Adrenal gland (tissue), 12 donors: ENCODE data around the gene IQCM. TPM values are rescaled to one million over a fixed set of nuclear protein-coding genes. Genes with fewer than 3 reads are reported as not detected.

Experiments used
- DNase-seq, 7 donors: peaks; one replicate each; pipeline ENCODE4 v3.0.0-alpha.2; 2019 to 2020
- H3K27ac ChIP-seq, 5 donors: fragments of 200-600 bp; sonication (generic) in 4 of 5; 1 replicate in 3 of 5; 2 replicates in 2 of 5; pipeline versions ENCODE4 v1.5.1 to v1.8.0; 2016 to 2020; ENCODE audit warnings: mild to moderate bottlenecking in 1 of 5
- H3K27me3 ChIP-seq: fragments of 200-600 bp; 2 replicates; pipeline ENCODE4 v1.8.0; 2021
- H3K36me3 ChIP-seq, 2 donors: fragments of 200-600 bp; replicated peaks in 1 of 2; 1 replicate in 1 of 2; 2 replicates in 1 of 2; pipeline versions ENCODE4 v1.5.1 to v1.8.0; 2018 to 2022
- H3K4me1 ChIP-seq, 2 donors: fragments of 200-600 bp; replicated peaks in 1 of 2; 1 replicate in 1 of 2; 2 replicates in 1 of 2; pipeline versions ENCODE4 v1.5.1 to v1.8.0; 2018 to 2021
- H3K4me3 ChIP-seq, 4 donors: fragments of 200-600 bp; sonication (generic) in 3 of 4; one replicate each; pipeline ENCODE4 v1.5.1; 2016 to 2018
- H3K9me3 ChIP-seq, 3 donors: fragments of 200-600 bp; sonication (generic) in 1 of 3; replicated peaks in 1 of 3; 1 replicate in 2 of 3; 2 replicates in 1 of 3; pipeline versions ENCODE4 v1.5.1 to v1.8.0; 2016 to 2021
- POLR2A ChIP-seq, 2 donors: fragments of 450-650 bp; IDR thresholded peaks; one replicate each; pipeline ENCODE4 v1.6.1; 2017; ENCODE audit warnings: antibody characterized with exemption in 2 of 2, mild to moderate bottlenecking in 2 of 2, moderate library complexity in 1 of 2
- WGBS, 4 donors: extraction: QIAGEN DNeasy Blood & Tissue Kit in 2 of 4; methylation state at CpG; one replicate each; pipeline versions ENCODE4 v1.1.5 to v1.1.7; 2013 to 2017; 5-methylcytosine and 5-hydroxymethylcytosine counted together
- intact Hi-C, 2 donors: fragments of 100-400 bp; cut with DNase I; formaldehyde crosslinking; loops; one replicate each; pipeline versions ENCODE4 v1.14.1 to v1.15.0; 2022 to 2023
- polyA plus RNA-seq, 3 donors: library from polyadenylated mRNA; stranded (reverse); fragments of 200-250 nt in 2 of 3; fragments of 350-450 nt in 1 of 3; fragmentation: Illumina TruSeq in 1 of 3; extraction: RNeasy Lipid Tissue Mini Kit (QIAGEN cat#74804) in 1 of 3; gene quantifications; one replicate each; pipeline ENCODE4 v1.2.3, GENCODE V29; 2013 to 2014
- total RNA-seq, 9 donors: library from RNA; depleted of rRNA in 4 of 9; stranded (reverse); fragments of >200 nt in 4 of 9; fragments of 120-200 nt in 1 of 9; fragmentation: NEBNext Ultra II Directional in 1 of 9; extraction: Animal tissue kit (Norgen Biotek cat#: 25700) in 1 of 9; gene quantifications; one replicate each; pipeline versions ENCODE4 v1.1.0 to v1.2.4, GENCODE V29; 2013 to 2023
- TF ChIP-seq, protein P1 (sequence below), 6 experiments: fragments of 450-650 bp in 4 of 6; fragments of 200-600 bp in 2 of 6; sonication (generic) in 1 of 6; IDR thresholded peaks; 1 replicate in 5 of 6; 2 replicates in 1 of 6; pipeline versions ENCODE4 v1.5.1 to v1.8.0; 2016 to 2021; ENCODE audit warnings: antibody characterized with exemption in 6 of 6, mild to moderate bottlenecking in 2 of 6, moderate library complexity in 1 of 6
- donor health status: healthy with polysubstance abuse.
- donor health status: Bipolar disorder and iron deficiency.
- donor health status: DM: yes; HTN: yes; CAD: no.
- donor health status: DM: no; HTN: no; CAD: no.
- donor health status: DM: no; HTN: no; CAD: no.
- donor health status: DM: yes; HTN: yes; CAD: no.

The IQCM gene
- total and polyA plus RNA-seq, 12 donors = not detected

DNA sequence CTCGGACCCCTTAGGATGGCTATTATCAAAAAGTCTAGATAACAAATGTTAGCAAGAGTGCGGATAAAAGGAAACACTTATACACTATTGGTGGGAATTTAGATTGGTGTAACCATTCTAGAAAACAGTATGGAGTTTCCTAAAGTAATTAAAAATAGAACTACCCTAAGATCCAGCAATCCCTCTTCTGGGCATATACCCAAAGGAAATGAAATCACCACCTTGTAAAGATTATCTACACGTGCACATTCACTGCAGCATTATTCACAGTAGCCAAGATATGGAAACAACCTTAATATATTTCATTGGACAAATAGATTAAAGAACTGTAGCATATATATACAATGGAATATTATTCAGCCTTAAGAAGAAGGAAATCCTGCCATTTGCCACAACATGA lies 462.4 kb downstream of the IQCM start:
- intact Hi-C loops = no loop called here
- Histone ChIP-seq H3K27me3 (no peaks in the 10 kb centered on the region), H3K4me1 (no peaks in the 10 kb centered on the region), H3K9me3 (peaks cover 0 to 4% (median 0%) of the 10 kb centered on the region in 3 donors), H3K36me3 (no peaks in the 10 kb centered on the region), H3K27ac (no peak overlapping the region), H3K4me3 (no peak overlapping the region)
- DNase-seq = no peak
- TF ChIP-seq POLR2A (IDR thresholded peaks at IDR 0.05) = no peak
- TF ChIP-seq, protein P1, sequence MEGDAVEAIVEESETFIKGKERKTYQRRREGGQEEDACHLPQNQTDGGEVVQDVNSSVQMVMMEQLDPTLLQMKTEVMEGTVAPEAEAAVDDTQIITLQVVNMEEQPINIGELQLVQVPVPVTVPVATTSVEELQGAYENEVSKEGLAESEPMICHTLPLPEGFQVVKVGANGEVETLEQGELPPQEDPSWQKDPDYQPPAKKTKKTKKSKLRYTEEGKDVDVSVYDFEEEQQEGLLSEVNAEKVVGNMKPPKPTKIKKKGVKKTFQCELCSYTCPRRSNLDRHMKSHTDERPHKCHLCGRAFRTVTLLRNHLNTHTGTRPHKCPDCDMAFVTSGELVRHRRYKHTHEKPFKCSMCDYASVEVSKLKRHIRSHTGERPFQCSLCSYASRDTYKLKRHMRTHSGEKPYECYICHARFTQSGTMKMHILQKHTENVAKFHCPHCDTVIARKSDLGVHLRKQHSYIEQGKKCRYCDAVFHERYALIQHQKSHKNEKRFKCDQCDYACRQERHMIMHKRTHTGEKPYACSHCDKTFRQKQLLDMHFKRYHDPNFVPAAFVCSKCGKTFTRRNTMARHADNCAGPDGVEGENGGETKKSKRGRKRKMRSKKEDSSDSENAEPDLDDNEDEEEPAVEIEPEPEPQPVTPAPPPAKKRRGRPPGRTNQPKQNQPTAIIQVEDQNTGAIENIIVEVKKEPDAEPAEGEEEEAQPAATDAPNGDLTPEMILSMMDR (IDR thresholded peaks at IDR 0.05) = no peak
- 66 to 78% (median 70%) methylated on average over 3 of the region's 3 CpGs for WGBS, 4 donors

DNA sequence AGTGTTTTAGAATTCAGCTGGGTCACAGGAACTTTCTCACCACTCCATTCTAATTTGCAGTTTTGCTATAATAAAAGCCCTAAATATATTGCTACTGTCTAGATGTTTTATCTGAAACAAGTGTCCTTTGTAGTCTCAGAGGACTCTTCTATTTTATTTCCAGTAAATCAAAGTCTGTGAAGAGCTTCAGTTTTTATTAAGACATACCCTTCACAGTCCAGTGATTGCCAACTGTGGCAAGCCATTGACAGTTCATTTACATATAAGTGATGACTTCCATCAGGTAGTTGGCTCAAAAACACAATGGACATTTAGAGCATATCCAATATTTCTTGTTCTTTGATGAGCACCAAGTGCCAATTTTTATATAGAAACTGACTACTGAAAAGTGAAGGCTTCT lies 466.1 kb downstream of the IQCM start:
- no peaks in the 10 kb centered on the region for H3K27me3 ChIP-seq
- intact Hi-C loops = no loop called here
- TF ChIP-seq POLR2A (IDR thresholded peaks at IDR 0.05) = no peak
- H3K27ac ChIP-seq = no peak overlapping the region
- H3K36me3 ChIP-seq = no peaks in the 10 kb centered on the region
- H3K4me1 ChIP-seq = no peaks in the 10 kb centered on the region
- H3K4me3 ChIP-seq = no peak overlapping the region
- DNase-seq = no peak
- H3K9me3 ChIP-seq = peaks cover 0 to 4% (median 0%) of the 10 kb centered on the region in 3 donors

DNA sequence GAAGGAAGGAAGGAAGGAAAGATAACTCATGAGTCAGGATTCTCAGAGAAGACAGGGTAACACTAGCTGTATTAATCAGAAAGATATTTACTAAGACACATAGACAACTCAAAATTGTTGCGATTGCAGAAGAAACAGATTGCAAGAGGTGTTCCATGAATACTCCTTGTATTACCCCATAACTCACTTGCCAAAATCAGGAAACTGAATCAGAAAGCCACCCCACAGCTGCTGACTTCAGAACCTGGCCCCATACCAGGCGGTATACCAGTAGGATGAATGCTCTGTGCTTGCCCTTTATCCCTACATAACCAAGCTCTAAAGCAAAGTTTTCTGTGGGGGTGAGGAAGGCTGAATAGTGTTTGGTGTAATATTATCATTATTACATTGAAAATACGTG lies 468.5 kb downstream of the IQCM start:
- Histone ChIP-seq H3K27me3 (no peaks in the 10 kb centered on the region), H3K9me3 (no peaks in the 10 kb centered on the region), H3K4me1 (no peaks in the 10 kb centered on the region), H3K4me3 (no peak overlapping the region), H3K27ac (no peak overlapping the region), H3K36me3 (no peaks in the 10 kb centered on the region)
- TF ChIP-seq POLR2A (IDR thresholded peaks at IDR 0.05) = no peak
- TF ChIP-seq, protein P1 (IDR thresholded peaks at IDR 0.05) = no peak
- no peak for DNase-seq
- whole genome bisulfite sequencing, 4 donors = 78 to 87% (median 83%) methylated on average over 3 of the region's 3 CpGs
- intact Hi-C loops = no loop called here

DNA sequence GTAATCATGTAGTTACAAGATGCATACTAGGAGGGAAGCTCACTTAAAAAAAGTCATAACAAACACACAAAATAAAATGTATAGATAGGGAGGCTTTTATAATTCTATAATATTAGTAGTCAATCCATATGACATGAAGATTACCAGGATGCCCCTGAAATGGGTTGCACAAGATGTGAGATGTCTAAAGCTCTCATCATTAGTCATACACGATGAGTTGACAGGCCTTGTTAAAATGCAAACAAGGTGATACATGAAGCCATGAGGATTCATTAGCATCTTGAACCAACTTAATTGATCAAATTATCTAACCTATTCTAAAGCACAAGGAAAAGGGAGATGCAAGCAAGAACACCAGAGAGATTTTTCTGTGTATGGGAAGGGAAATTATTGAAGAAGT lies 470.2 kb downstream of the IQCM start:
- no peaks in the 10 kb centered on the region for H3K27me3 ChIP-seq
- no peak overlapping the region for H3K4me3 ChIP-seq
- no peaks in the 10 kb centered on the region for H3K4me1 ChIP-seq
- H3K9me3 ChIP-seq = no peaks in the 10 kb centered on the region
- WGBS, 4 donors = 69 to 94% (median 73%) methylated on average over 1 of the region's 1 CpG
- no peaks in the 10 kb centered on the region for H3K36me3 ChIP-seq
- H3K27ac ChIP-seq = no peak overlapping the region
- DNase-seq = no peak
- TF ChIP-seq, protein P1 (IDR thresholded peaks at IDR 0.05) = no peak
- no peak for TF ChIP-seq POLR2A (IDR thresholded peaks at IDR 0.05)
- intact Hi-C loops = no loop called here

DNA sequence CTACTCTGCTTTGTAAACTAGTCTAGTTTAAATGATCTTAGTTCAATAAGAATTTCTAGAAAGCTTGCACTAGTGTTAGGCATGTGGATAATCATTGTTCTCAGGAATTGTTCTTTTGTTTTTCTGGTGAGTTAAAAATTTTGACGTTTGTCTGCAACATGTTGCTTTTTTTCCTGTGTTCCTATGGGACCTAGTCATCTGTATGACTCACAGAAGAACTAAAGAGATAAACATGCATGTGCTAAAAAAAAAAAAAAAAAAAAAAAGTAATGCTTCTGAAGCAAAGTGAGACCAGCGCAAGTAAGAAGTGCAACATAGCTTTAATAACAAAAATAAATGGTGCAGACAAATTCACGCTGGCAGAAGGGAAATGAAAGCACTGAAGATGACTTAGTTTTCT lies 471.2 kb downstream of the IQCM start:
- no peaks in the 10 kb centered on the region for H3K9me3 ChIP-seq
- H3K4me1 ChIP-seq = no peaks in the 10 kb centered on the region
- intact Hi-C loops = no loop called here
- no peak overlapping the region for H3K4me3 ChIP-seq
- no peaks in the 10 kb centered on the region for H3K27me3 ChIP-seq
- 47 to 59% (median 56%) methylated on average over 3 of the region's 3 CpGs for whole genome bisulfite sequencing, 4 donors
- H3K36me3 ChIP-seq = no peaks in the 10 kb centered on the region
- no peak for DNase-seq
- H3K27ac ChIP-seq = no peak overlapping the region
- no peak for TF ChIP-seq POLR2A (IDR thresholded peaks at IDR 0.05)
- TF ChIP-seq, protein P1 (IDR thresholded peaks at IDR 0.05) = no peak
